GM12864 (cell line): Measurements from ENCODE around the gene ZNF689.

Experiments used
- DNase-seq: peaks from one replicate; pipeline ENCODE4 v3.0.0-alpha.2; 2011; ENCODE audit warnings: low read depth
- H3K4me3 ChIP-seq: 2 replicates; pipeline ENCODE4 v1.5.1; 2011; ENCODE audit warnings: mild to moderate bottlenecking, low read depth, low read length, control low read depth
- TF ChIP-seq, protein P1 (sequence below): IDR thresholded peaks from 2 replicates; pipeline ENCODE4 v1.5.1; 2011; ENCODE audit warnings: low read depth, mild to moderate bottlenecking, moderate library complexity, low read length, control low read depth, inconsistent platforms; ENCODE audit errors: missing control alignments

Gene ZNF689

DNA sequence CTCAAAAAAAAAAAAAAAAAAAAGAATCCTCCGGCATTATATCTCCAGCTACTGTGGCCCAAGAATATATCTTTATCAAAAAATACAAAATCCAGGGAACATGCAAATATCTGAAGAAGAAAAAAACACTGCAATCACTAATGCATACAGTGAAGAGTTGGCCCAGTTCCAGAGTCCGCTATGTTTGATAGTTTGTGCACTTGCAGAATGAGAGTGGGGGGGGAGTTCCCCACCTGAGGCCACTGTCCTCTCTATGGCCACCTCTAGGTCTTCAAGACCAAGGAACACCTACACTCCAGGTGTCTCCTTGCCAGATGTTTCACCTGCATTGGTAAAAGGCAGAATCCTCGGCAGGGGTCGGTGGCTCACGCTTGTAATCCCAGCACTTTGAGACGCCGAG, 28.7 kb downstream of the ZNF689 start:
- TF ChIP-seq, protein P1, sequence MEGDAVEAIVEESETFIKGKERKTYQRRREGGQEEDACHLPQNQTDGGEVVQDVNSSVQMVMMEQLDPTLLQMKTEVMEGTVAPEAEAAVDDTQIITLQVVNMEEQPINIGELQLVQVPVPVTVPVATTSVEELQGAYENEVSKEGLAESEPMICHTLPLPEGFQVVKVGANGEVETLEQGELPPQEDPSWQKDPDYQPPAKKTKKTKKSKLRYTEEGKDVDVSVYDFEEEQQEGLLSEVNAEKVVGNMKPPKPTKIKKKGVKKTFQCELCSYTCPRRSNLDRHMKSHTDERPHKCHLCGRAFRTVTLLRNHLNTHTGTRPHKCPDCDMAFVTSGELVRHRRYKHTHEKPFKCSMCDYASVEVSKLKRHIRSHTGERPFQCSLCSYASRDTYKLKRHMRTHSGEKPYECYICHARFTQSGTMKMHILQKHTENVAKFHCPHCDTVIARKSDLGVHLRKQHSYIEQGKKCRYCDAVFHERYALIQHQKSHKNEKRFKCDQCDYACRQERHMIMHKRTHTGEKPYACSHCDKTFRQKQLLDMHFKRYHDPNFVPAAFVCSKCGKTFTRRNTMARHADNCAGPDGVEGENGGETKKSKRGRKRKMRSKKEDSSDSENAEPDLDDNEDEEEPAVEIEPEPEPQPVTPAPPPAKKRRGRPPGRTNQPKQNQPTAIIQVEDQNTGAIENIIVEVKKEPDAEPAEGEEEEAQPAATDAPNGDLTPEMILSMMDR, result no peak
- no peak overlapping the region for H3K4me3 ChIP-seq
- no peak for DNase-seq

DNA sequence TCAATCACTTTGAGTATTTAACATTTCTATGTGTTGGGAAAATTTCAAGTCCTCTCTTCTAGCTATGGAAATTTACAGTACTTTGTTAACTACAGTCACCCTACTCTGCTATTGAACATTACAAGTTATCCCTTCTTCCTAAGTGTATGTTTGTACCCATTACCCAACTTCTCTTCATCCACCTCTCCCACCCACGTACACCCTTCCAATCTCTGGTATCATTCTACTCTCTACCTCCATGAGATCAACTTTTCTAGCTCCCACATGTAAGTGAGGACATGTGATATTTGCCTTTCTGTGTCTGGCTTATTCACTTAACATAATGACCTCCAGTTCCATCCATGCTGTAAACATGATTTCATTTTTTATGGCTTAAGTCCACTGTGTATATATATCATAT, 35.5 kb downstream of the ZNF689 start:
- DNase-seq, result no peak
- TF ChIP-seq, protein P1, result no peak
- no peak overlapping the region for H3K4me3 ChIP-seq

DNA sequence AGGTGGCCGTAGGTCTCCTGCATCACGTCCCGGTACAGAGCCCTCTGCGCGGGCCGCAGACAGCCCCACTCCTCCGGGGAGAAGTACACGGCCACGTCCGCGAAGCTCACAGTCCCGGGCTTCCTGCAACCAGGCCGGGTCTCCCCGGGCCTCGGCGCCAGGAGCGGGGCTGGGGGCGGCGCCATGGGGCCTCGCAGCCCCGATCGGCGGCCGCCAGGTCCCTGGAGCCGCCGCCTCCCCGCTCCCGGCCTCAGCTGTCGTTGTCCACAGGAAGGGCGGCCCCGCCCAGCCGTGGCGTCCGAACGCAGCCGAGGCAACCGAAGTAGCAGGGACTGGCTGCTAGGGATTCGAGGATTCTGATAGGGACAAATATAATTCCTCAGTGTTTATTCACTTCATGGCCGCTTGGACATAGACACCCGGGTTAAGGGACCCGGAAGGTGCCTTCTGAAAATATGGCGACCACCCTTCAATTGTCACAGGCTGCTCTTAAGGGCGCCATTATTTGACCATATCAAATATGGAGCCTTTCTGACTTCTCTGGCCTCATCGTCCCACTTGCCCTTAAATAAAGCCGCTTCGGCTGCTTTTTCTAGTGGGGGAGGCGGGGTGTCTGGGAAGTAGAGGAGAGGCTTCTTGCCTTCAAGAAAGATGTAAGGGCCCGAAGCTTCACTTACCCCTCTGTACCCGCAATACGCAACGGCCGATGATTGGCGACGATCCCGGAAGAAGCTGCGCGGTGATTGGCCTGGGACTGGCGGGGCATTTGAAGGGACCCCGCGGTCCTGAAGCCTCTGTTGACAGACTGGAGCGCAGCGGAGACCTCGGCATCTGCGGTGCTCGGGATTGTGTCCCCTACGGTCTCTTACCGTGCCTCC, 38.5 kb downstream of the ZNF689 start, which contains the start of gene ZNF688:
TSS of gene ZNF688 (minus strand) at position 270 of the 878 bp plus-strand sequence. CDS start at position 185, 85 bp downstream.
- DNase-seq, result peak; percentile 95
- H3K4me3 ChIP-seq, result peak within 1 kb of the TSS; percentile 58
- TF ChIP-seq, protein P1, result no peak

DNA sequence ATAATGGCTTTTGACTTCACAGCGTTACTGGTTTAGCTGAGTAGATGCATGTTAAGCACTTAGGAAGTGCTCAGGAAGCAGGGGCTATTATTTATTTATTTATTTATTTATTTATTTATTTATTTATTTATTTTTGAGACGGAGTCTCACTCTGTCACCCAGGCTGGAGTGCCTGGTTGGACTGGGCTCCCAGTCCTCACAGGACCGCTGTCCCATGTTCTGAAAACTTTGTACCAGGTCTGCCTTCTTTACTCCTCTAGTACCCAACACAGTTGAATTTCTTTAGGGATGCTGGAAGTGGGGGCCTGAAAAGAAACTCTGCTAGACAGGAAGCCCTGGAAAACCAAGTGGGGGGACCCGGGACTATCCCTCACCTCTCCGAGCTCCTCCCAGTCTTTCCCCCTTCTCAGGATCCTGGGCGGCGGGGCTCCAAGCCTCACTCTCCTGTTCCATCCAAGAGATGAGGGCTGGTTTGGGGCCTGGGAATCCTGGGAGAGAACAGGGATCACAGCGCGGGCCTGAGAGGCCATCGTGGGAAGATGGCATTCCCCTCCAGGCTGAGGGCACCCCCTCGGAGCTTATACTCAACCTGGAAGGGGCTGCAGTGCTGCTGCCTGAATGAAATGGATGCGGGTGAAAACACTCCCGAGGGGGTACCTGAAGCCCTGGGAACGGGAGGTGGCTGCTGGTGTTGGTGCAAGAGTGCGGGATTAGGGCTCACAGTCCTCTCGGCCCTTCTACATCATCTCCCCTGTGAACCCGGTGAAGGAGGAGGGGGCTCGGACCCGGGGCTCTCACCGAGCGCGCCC, 39.3 kb downstream of the ZNF689 start:
- H3K4me3 ChIP-seq, result peak overlapping the region; percentile 58
- DNase-seq, result no peak
- TF ChIP-seq, protein P1, result no peak

DNA sequence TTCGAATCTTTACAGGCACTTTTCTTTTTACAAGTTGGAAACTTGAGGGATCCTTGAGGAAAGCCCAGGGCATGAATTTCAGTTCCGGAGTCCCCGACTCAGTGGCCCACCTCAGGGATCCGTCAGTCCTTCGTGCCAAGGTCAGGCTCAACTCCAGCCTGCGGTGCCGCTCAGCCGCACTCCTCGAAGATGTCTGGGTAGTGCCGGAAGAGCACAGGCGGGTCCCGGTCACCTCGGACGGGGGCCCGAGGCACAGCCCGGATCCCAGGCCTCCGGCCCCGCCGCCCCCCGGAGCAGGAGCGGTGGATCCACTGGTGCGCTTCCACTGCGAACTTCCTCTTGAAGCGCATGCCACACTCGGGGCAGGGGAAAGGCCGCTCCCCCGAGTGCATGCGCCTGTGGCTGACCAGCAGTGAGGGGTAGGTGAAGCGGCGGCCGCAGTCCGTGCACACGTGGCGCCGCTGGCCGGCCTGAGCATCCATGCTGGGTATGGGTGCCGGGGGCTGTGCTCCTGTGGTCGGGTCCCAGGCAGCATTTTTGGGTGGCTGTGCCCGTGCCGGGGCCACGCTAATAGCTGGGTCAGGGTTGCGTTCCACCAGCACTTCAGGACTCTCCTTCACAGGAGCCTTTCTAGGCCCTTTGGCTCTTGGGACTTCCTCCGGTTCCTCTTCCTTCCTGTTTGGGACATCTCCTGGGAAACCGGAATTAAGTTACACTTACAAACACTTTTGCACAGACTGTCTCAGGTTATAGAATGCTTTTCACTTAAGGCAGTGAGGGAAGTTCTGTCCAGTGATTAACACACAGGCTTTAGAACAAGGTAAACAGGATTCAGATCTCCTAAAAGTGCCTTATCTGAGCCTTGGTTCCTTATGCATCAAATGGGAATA, 40.2 kb downstream of the ZNF689 start:
- H3K4me3 ChIP-seq, result no peak overlapping the region
- no peak for DNase-seq
- TF ChIP-seq, protein P1, result no peak

DNA sequence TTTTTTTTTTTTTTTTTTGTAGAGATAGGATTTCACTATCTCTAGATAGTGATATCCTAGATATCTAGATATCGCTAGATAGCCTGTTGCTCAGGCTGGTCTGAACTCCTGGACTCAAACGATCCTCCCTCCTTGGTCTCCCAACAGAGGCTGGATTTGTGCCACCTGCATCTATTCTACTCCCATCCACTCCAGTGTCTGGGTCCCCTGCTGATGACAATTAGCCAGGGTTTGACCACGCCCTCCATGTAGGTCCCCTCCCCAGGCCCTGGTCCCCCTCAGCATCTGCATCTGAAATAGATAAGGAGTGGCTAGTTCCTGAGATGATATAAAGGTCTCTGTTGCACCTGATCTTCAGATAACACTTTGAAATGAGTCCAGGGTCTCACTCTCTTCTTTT, 40.9 kb downstream of the ZNF689 start:
- no peak overlapping the region for H3K4me3 ChIP-seq
- no peak for DNase-seq
- TF ChIP-seq, protein P1, result no peak
